ENCODE results near the gene BEAN1. TPM values are rescaled to one million over a fixed set of nuclear protein-coding genes. Genes with fewer than 3 reads are reported as not detected.

Gene BEAN1
- total and polyA plus RNA-seq, 12 donors: 0.11 to 0.54 (median 0.18) TPM; not detected in 2

DNA sequence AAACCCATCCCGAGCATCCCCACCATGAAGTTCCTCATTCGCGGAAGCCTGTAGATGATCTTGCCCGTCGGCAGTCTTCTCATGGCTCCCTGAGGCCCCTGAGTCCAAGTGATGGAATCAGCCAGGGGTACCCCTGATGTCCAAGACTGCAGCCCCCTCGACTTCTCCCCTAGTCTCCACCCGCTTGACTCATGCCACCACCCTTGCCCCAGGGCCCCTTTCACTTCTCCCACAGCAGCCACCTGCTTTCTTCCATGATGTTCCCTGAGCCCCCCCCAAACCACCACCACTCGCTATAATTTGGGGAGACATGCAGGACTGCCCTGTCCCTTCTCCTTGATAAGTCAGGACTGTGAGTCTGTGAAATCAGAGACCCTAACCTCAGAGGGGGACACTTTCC, 11.4 kb downstream of the BEAN1 start:
- 74 to 87% (median 85%) methylated on average over 7 to 8 of the region's 8 CpGs for WGBS, 4 donors
- intact Hi-C loops (cut with DNase I): no loop called here
- Histone ChIP-seq H3K9me3 (replicated peaks in 1 of 3) (no peaks in the 10 kb centered on the region), H3K36me3 (replicated peaks in 1 of 2) (no peaks in the 10 kb centered on the region), H3K4me1 (replicated peaks in 1 of 2) (no peaks in the 10 kb centered on the region), H3K4me3 (no peak overlapping the region), H3K27me3 (peaks cover 1% of the 10 kb centered on the region), H3K27ac (no peak overlapping the region)
- no peak for DNase-seq
- TF ChIP-seq, protein P1, sequence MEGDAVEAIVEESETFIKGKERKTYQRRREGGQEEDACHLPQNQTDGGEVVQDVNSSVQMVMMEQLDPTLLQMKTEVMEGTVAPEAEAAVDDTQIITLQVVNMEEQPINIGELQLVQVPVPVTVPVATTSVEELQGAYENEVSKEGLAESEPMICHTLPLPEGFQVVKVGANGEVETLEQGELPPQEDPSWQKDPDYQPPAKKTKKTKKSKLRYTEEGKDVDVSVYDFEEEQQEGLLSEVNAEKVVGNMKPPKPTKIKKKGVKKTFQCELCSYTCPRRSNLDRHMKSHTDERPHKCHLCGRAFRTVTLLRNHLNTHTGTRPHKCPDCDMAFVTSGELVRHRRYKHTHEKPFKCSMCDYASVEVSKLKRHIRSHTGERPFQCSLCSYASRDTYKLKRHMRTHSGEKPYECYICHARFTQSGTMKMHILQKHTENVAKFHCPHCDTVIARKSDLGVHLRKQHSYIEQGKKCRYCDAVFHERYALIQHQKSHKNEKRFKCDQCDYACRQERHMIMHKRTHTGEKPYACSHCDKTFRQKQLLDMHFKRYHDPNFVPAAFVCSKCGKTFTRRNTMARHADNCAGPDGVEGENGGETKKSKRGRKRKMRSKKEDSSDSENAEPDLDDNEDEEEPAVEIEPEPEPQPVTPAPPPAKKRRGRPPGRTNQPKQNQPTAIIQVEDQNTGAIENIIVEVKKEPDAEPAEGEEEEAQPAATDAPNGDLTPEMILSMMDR (IDR thresholded peaks at IDR 0.05): no peak
- no peak for TF ChIP-seq POLR2A (IDR thresholded peaks at IDR 0.05)

DNA sequence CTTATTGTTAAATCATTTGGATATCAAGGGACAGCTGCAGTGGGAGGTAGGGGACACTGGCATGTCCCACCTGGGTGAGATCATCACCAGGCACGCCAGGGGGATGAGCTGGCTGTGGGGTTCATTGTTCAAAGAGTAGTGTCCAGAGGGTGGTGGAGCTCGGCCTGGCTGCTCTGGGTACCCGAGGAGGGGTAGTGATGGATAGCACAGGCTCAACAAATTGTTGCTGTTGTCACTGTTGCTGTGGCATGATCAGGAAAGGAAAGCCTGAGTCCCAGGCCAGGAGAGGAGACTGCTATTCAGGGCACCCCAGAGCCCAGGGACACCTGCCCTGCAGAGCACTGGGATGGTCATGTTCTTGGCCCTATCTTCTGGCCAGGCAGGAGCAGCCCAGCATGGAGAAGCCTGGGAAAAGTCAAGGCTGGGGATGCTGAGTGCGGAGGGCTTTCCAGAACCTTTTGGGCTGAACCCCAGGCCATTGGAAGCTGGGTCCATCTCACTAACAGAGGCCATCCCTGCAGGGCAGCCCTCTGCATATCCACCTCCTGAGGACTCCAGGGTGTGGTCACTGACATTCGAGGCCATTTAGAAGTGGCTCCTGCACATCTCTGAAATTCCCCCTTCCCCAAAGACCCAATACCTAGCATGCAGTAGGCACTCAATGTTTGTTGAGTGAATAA, 12.1 kb downstream of the BEAN1 start:
- H3K27me3 ChIP-seq: no peaks in the 10 kb centered on the region
- H3K27ac ChIP-seq: no peak overlapping the region
- TF ChIP-seq POLR2A (IDR thresholded peaks at IDR 0.05): no peak
- TF ChIP-seq, protein P1 (IDR thresholded peaks at IDR 0.05): no peak
- H3K4me1 ChIP-seq (replicated peaks in 1 of 2): no peaks in the 10 kb centered on the region
- no peak for DNase-seq
- H3K36me3 ChIP-seq (replicated peaks in 1 of 2): no peaks in the 10 kb centered on the region
- intact Hi-C loops (cut with DNase I): no loop called here
- WGBS, 4 donors: 53 to 73% (median 70%) methylated on average over 2 to 5 of the region's 5 CpGs
- no peaks in the 10 kb centered on the region for H3K9me3 ChIP-seq (replicated peaks in 1 of 3)
- H3K4me3 ChIP-seq: no peak overlapping the region

- 79 to 87% (median 83%) methylated on average over 10 of the region's 10 CpGs for WGBS, 4 donors
- intact Hi-C loops (cut with DNase I): no loop called here
- Histone ChIP-seq H3K9me3 (replicated peaks in 1 of 3) (no peaks in the 10 kb centered on the region), H3K27me3 (no peaks in the 10 kb centered on the region), H3K36me3 (replicated peaks in 1 of 2) (no peaks in the 10 kb centered on the region), H3K4me1 (replicated peaks in 1 of 2) (no peaks in the 10 kb centered on the region), H3K4me3 (no peak overlapping the region), H3K27ac (no peak overlapping the region)
- no peak for DNase-seq
- no peak for TF ChIP-seq POLR2A (IDR thresholded peaks at IDR 0.05)
- TF ChIP-seq, protein P1 (IDR thresholded peaks at IDR 0.05): no peak
Measured at GRCh38 chr16:66440271-66440802, 13.2 kb downstream of the BEAN1 start.

GRCh38 chr16:66440970-66441369, 13.9 kb downstream of the BEAN1 start:
- 87 to 92% (median 88%) methylated on average over 11 of the region's 11 CpGs for WGBS, 4 donors
- DNase-seq: no peak
- intact Hi-C loops (cut with DNase I): no loop called here

More at GRCh38 chr16:66440970-66441369, 13.9 kb downstream of the BEAN1 start:
- Histone ChIP-seq H3K27ac (no peak overlapping the region), H3K4me1 (replicated peaks in 1 of 2) (no peaks in the 10 kb centered on the region), H3K4me3 (no peak overlapping the region), H3K36me3 (replicated peaks in 1 of 2) (no peaks in the 10 kb centered on the region), H3K27me3 (no peaks in the 10 kb centered on the region), H3K9me3 (replicated peaks in 1 of 3) (no peaks in the 10 kb centered on the region)
- TF ChIP-seq, protein P1 (IDR thresholded peaks at IDR 0.05): no peak
- TF ChIP-seq POLR2A (IDR thresholded peaks at IDR 0.05): no peak

Measured in adrenal gland (tissue), 12 donors.